Measurements from ENCODE around the gene PCGF6.
A peak's percentile ranks its signal among the peaks of the same experiment; 100 is the strongest.
"Not testable (repeated sequence)": the region's sequence is repeated elsewhere in the genome, so short reads cannot be mapped to it uniquely, and the experiment has no call there.

The PCGF6 gene

DNA sequence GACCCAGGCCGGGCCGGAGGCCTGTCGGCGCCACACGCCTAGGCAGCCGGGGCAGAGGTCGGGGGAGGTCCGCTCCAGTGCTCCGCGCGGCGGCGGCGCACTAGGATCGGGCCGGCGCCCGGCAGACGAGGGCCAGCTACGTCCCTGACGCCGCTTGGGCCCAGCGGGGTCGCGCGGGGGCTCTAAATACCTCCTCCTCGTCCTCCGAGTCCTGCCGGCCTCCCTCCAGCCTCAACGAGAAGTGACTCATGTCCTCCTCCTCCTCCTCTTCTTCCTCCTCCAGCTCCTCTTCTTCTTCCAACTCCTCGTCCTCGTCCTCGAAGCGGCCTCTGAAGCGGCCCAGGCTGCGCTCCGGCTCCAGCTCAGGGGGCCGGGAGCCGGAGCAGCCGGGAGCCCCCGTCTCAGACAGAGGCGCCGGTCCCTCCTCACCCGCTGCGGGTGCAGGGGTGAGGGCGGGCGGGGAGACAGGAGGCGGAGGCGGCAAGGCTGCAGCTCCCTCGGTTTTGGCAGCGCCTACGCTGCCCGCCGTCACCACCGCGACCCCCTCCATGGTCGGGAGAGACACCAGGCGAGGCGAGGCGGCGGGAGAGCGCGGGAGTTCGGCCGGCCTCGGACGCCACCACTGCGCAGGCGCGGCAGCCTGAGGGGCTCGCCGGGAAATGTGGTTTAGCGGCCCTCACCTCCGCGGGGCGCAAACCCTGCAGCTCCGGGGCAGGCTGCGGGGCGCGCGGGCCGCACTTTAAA lies at the start of gene PCGF6:
TSS of gene PCGF6 (minus strand) at position 624 of the 744 bp plus-strand sequence. CDS start at position 550, 74 bp downstream.
- DNase-seq = peak; percentile 35 to 91 (median 82)
- intact Hi-C loops (cut with DNase I) = loop anchor here (1.0 kb wide), 1 partner anchor 17 kb away; the partner anchor contains the start of gene TAF5

GRCh38 chr10:103397191-103397825 lies 46.4 kb upstream of the PCGF6 start:
- intact Hi-C loops (cut with DNase I) = no loop called here
- peak in 2 of 42 donors; percentile 8 to 13 for DNase-seq

DNA sequence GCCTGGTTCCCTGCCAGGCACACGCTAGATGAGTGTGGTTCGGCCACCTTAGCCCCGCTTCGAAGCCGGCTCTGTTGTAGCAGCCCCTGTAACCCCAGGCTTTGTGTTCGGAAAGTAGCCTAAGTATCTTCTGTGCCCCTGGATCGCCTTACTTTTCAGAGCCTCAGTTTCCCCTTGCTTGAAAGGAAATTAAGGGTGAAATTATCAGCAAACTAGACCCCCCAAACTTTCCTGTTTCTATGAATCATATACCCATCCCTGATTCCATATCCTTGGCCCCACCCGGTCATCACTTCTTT lies 45.8 kb upstream of the PCGF6 start:
- DNase-seq = no peak
- intact Hi-C loops (cut with DNase I) = no loop called here

GRCh38 chr10:103396067-103396788 lies 45.3 kb upstream of the PCGF6 start, which contains the start of the genes ATP5MK and PDCD11:
Gene ATP5MK, minus strand, starts transcription at chr10:103396475. Its CDS starts 4,018 bp downstream, at chr10:103392457.
Gene PDCD11, plus strand, starts transcription at chr10:103396626. Its CDS starts 1,801 bp downstream, at chr10:103398427.
- intact Hi-C loops (cut with DNase I) = no loop called here
- DNase-seq = peak; percentile 96 to 99 (median 98)

GRCh38 chr10:103395754-103396066 lies 44.8 kb upstream of the PCGF6 start:
- peak in 2 of 42 donors; percentile 1 to 14 for DNase-seq

GRCh38 chr10:103394180-103394579 lies 43.2 kb upstream of the PCGF6 start:
- intact Hi-C loops (cut with DNase I) = no loop called here
- peak in 1 of 42 donors; percentile 36 for DNase-seq

More at GRCh38 chr10:103395754-103396066, 44.8 kb upstream of the PCGF6 start:
- intact Hi-C loops (cut with DNase I) = no loop called here

GRCh38 chr10:103382769-103383168 lies 31.8 kb upstream of the PCGF6 start:
- intact Hi-C loops (cut with DNase I) = no loop called here
- no peak for DNase-seq

DNA sequence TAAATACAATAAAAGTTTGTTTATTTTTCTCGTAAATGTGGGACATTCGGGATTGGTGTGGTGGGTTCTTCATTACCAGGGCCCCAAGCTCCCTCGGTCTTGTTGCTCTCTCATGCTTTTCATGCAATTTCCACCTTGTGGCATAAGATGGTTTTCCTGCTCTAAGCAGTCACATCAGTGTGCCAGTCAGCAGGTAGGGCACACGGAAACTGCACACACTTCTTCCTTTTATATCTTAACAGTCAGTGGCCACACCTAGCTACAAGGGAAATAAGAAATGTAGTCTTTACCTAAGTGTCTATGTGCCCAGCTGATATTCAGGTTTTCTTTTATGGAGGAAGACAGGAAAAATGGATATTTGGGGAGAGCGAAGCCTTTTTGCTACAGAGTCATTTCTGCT lies 23.3 kb upstream of the PCGF6 start:
- DNase-seq = no peak
- intact Hi-C loops (cut with DNase I) = no loop called here

DNA sequence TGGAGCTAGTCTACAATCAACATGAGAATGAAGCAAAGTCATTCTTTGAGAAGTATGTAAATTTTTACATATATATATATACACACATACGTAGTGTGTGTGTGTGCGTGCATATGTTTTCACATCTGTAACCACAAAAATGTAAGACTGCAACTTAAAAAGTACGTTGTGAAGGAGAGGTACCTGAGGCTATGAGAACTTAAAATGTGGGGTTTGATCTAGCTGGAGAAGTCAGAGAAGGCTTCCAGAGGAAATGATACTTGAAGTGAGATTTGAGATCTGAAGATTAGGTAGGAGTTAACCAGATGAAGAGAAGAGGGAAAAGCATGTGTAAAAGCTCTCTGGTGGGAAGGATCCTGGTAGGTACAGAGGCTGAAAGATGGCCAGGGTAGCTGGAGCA lies 22.6 kb upstream of the PCGF6 start:
- DNase-seq = no peak
- intact Hi-C loops (cut with DNase I) = no loop called here

GRCh38 chr10:103367782-103368518 lies 17.0 kb upstream of the PCGF6 start, which contains the start of gene TAF5:
Gene TAF5, plus strand, starts transcription at chr10:103367976. Its CDS starts 14 bp downstream, at chr10:103367990.
- intact Hi-C loops (cut with DNase I) = loop anchor here (1.0 kb wide), 1 partner anchor 17 kb away; the partner anchor contains the start of gene PCGF6
- peak; percentile 84 to 97 (median 93) for DNase-seq

GRCh38 chr10:103367379-103367781 lies 16.4 kb upstream of the PCGF6 start:
- DNase-seq = no peak
- intact Hi-C loops (cut with DNase I) = loop anchor here (1.0 kb wide), 1 partner anchor 16 kb away; the partner anchor contains the start of gene PCGF6

DNA sequence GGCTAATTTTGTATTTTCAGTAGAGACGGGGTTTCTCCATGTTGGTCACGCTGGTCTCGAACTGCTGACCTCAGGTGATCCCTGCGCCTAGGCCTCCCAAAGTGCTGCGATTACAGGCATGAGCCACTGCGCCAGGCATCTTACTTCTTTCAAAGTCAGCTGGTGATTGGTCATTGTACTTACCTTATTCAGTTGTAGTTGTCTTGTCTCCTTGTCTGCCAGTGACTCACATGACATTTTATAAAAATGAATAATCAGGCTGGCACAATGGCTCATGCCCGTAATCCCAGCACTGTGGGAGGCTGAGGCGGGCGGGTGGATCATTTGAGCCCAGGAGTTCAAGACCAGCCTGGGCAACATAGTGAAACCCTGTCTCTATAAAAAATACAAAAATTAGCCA lies 9.9 kb upstream of the PCGF6 start:
- DNase-seq = peak in 1 of 42 donors; percentile 4
- intact Hi-C loops (cut with DNase I) = not testable (repeated sequence)

DNA sequence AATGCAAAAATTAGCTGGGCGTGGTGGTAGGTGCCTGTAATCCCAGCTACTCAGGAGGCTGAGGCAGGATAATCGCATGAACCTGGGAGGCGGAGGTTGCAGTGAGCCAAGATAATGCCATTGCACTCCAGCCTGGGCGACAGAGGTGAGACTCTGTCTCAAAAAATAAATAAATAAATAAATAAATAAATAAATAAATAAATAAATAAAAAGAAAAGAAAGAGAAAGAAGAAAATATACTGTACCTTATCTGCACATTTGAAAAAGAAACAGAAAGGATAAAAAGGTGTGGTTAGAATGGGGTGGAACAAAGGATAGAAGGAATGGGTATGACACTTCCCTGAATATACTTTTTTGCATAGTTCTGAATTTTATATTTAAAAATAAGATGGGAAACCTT lies 8.6 kb upstream of the PCGF6 start:
- intact Hi-C loops (cut with DNase I); DNase-seq: not testable (repeated sequence)

GRCh38 chr10:103355906-103356599 lies 5.1 kb upstream of the PCGF6 start:
- intact Hi-C loops (cut with DNase I) = no loop called here
- DNase-seq = no peak

- intact Hi-C loops (cut with DNase I); DNase-seq: not testable (repeated sequence)
Observed at GRCh38 chr10:103354567-103354966, 3.6 kb upstream of the PCGF6 start.

DNA sequence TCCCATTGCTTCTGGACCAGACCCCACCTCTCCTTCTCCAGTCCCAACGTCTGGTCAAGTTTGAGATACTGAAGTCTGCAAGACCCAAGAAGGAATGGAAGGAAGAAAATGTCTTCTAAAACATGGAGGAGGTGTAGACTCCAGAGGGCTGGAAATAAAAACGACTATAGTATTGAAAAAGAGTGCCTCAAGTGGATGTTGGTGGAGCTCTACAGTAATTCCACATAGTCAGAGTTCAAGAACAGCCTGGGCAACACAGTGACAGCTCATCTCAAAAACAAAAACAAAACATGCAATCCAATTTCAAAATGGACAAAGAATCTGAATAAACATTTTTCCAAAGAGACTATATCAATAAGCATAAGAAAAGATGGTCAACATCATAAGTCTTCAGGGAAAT lies 2.3 kb upstream of the PCGF6 start:
- intact Hi-C loops (cut with DNase I) = no loop called here

DNA sequence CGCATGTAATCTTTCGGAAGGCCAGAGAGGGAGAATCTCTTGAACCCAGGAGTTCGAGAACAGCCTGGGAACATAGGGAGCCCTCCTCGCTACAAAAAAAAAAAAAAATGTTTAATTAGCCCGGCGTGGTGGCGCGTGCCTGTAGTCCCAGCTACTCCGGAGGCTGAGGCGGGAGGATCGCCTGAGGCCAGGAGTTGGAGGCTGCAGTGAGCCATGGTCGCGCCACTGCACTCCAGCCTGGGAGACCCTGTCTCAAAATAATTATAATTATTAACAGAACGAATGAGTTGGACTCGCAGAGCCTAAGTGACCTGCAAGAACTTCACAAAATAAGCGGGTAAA lies 794 bp downstream of the PCGF6 start:
- no peak for DNase-seq

More for the DNA sequence above, 2.3 kb upstream of the PCGF6 start:
- DNase-seq = no peak

GRCh38 chr10:103336370-103336769 lies 14.6 kb downstream of the PCGF6 start:
- peak in 1 of 42 donors; percentile 10 for DNase-seq

More for the DNA sequence above, 794 bp downstream of the PCGF6 start:
- intact Hi-C loops (cut with DNase I) = no loop called here

More at GRCh38 chr10:103336370-103336769, 14.6 kb downstream of the PCGF6 start:
- intact Hi-C loops (cut with DNase I) = no loop called here
